Measurements from ENCODE around the gene FBLL1.
"Not testable (repeated sequence)": the region's sequence is repeated elsewhere in the genome, so short reads cannot be mapped to it uniquely, and the experiment has no call there.

The FBLL1 gene

GRCh38 chr5:168528521-168529373 lies at the start of gene FBLL1:
FBLL1 (plus strand) TSS chr5:168529305; CDS start chr5:168529505, 200 bp downstream.
- peak; percentile 64 for DNase-seq (ENCODE audit: low read depth, low spot score)

- no peak for DNase-seq (ENCODE audit: low read depth, low spot score)
Measured at GRCh38 chr5:168480601-168481000, 48.5 kb upstream of the FBLL1 start.

- DNase-seq (ENCODE audit: low read depth, low spot score) = peak; percentile 42
Measured at GRCh38 chr5:168481330-168481788, 47.7 kb upstream of the FBLL1 start.

- no peak for DNase-seq (ENCODE audit: low read depth, low spot score)
Measured at GRCh38 chr5:168482361-168482760, 46.7 kb upstream of the FBLL1 start.

- DNase-seq (ENCODE audit: low read depth, low spot score) = peak; percentile 97
Measured at GRCh38 chr5:168486136-168486879, 42.8 kb upstream of the FBLL1 start, which contains the start of gene RARS1. RARS1 (plus strand) TSS chr5:168486471; CDS start chr5:168486499, 28 bp downstream.

- no peak for DNase-seq (ENCODE audit: low read depth, low spot score)
Measured at GRCh38 chr5:168489059-168489458, 40.0 kb upstream of the FBLL1 start.

- no peak for DNase-seq (ENCODE audit: low read depth, low spot score)
Measured at GRCh38 chr5:168494057-168494555, 35.0 kb upstream of the FBLL1 start.

GRCh38 chr5:168502563-168503237 lies 26.4 kb upstream of the FBLL1 start:
- no peak for DNase-seq (ENCODE audit: low read depth, low spot score)

GRCh38 chr5:168513861-168514428 lies 15.2 kb upstream of the FBLL1 start:
- no peak for DNase-seq (ENCODE audit: low read depth, low spot score)

GRCh38 chr5:168525856-168526255 lies 3.2 kb upstream of the FBLL1 start:
- DNase-seq (ENCODE audit: low read depth, low spot score) = no peak

GRCh38 chr5:168527756-168528295 lies 1.3 kb upstream of the FBLL1 start:
- DNase-seq (ENCODE audit: low read depth, low spot score) = no peak

GRCh38 chr5:168529374-168530234 lies 499 bp downstream of the FBLL1 start:
- peak; percentile 46 for DNase-seq (ENCODE audit: low read depth, low spot score)

- DNase-seq (ENCODE audit: low read depth, low spot score) = peak; percentile 51
Measured at GRCh38 chr5:168530621-168531150, 1.6 kb downstream of the FBLL1 start.

GRCh38 chr5:168531191-168531590 lies 2.1 kb downstream of the FBLL1 start:
- DNase-seq (ENCODE audit: low read depth, low spot score) = no peak

- DNase-seq (ENCODE audit: low read depth, low spot score) = no peak
Measured at GRCh38 chr5:168531987-168532864, 3.1 kb downstream of the FBLL1 start.

GRCh38 chr5:168534351-168534750 lies 5.2 kb downstream of the FBLL1 start:
- DNase-seq (ENCODE audit: low read depth, low spot score) = not testable (repeated sequence)

GRCh38 chr5:168537176-168537575 lies 8.1 kb downstream of the FBLL1 start:
- no peak for DNase-seq (ENCODE audit: low read depth, low spot score)

GRCh38 chr5:168549554-168549953 lies 20.4 kb downstream of the FBLL1 start:
- DNase-seq (ENCODE audit: low read depth, low spot score) = no peak

- no peak for DNase-seq (ENCODE audit: low read depth, low spot score)
Measured at GRCh38 chr5:168550656-168551055, 21.6 kb downstream of the FBLL1 start.

All from astrocyte of the hippocampus (primary cell).